ENCODE results near the gene ZNF415.

DNA sequence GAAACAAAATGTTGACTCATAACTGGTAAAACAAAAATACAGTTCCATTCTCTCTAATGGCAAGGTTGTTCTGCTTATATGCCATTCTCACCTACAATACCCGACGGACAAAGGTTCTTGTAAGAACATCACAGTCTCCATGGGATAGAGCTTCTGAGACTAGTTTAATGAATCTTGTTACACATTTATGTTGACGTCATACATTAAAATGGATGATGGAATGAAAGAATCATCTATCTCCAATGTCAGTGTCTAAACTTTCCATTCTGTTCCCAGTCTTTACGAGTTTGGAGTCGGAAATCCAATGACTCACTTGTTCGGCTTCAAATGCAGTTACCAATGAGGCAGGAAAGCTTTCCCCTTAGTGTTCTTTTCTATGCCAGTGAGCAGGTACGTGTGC, 47.2 kb downstream of the ZNF415 start:
- TF ChIP-seq, protein P1, sequence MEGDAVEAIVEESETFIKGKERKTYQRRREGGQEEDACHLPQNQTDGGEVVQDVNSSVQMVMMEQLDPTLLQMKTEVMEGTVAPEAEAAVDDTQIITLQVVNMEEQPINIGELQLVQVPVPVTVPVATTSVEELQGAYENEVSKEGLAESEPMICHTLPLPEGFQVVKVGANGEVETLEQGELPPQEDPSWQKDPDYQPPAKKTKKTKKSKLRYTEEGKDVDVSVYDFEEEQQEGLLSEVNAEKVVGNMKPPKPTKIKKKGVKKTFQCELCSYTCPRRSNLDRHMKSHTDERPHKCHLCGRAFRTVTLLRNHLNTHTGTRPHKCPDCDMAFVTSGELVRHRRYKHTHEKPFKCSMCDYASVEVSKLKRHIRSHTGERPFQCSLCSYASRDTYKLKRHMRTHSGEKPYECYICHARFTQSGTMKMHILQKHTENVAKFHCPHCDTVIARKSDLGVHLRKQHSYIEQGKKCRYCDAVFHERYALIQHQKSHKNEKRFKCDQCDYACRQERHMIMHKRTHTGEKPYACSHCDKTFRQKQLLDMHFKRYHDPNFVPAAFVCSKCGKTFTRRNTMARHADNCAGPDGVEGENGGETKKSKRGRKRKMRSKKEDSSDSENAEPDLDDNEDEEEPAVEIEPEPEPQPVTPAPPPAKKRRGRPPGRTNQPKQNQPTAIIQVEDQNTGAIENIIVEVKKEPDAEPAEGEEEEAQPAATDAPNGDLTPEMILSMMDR (IDR thresholded peaks at IDR 0.05) = no peak
- TF ChIP-seq POLR2A (IDR thresholded peaks at IDR 0.05) = no peak
